Smooth muscle cell (in vitro differentiated cells): Measurements from ENCODE around the gene NTSR1. TPM values are rescaled to one million over a fixed set of nuclear protein-coding genes. Genes with fewer than 3 reads are reported as not detected.

Experiments used
- DNase-seq: peaks from one replicate; lab custom pipeline; 2025; ENCODE audit not compliant: unreplicated experiment; lab: John Stamatoyannopoulos, UW
- H2AFZ ChIP-seq: fragments of 200-600 bp; sonication (generic); 2 replicates; pipeline ENCODE4 v1.6.0; 2016; ENCODE audit warnings: antibody characterized with exemption, low read depth, mild to moderate bottlenecking
- H3F3A ChIP-seq: fragments of 200-600 bp; sonication (generic); 2 replicates; pipeline ENCODE4 v1.6.0; 2017; ENCODE audit warnings: antibody characterized with exemption, low read depth
- H3K27ac ChIP-seq: fragments of 200-600 bp; sonication (generic); 2 replicates; pipeline ENCODE4 v1.5.1; 2016; ENCODE audit warnings: low read depth, mild to moderate bottlenecking
- H3K27me3 ChIP-seq: fragments of 200-600 bp; sonication (generic); 2 replicates; pipeline ENCODE4 v1.6.1; 2016; ENCODE audit warnings: low read depth, mild to moderate bottlenecking
- H3K36me3 ChIP-seq: fragments of 200-600 bp; sonication (generic); 2 replicates; pipeline ENCODE4 v1.5.1; 2016; ENCODE audit warnings: low read depth
- H3K4me1 ChIP-seq: fragments of 200-600 bp; sonication (generic); 2 replicates; pipeline ENCODE4 v1.5.1; 2016; ENCODE audit warnings: low read depth
- H3K4me2 ChIP-seq: fragments of 200-600 bp; sonication (generic); 2 replicates; pipeline ENCODE4 v1.6.0; 2016; ENCODE audit warnings: mild to moderate bottlenecking
- H3K4me3 ChIP-seq: fragments of 200-600 bp; sonication (generic); 2 replicates; pipeline ENCODE4 v1.5.1; 2016; ENCODE audit warnings: mild to moderate bottlenecking
- H3K79me2 ChIP-seq: fragments of 200-600 bp; sonication (generic); 2 replicates; pipeline ENCODE4 v1.6.0; 2016; ENCODE audit warnings: low read depth, mild to moderate bottlenecking
- H3K9ac ChIP-seq: fragments of 200-600 bp; sonication (generic); 2 replicates; pipeline ENCODE4 v1.6.0; 2016; ENCODE audit warnings: low read depth
- H3K9me3 ChIP-seq: fragments of 200-600 bp; sonication (generic); replicated peaks from 2 replicates; pipeline ENCODE4 v1.5.1; 2016; ENCODE audit warnings: low read depth
- H4K20me1 ChIP-seq: fragments of 200-600 bp; sonication (generic); 2 replicates; pipeline ENCODE4 v1.6.0; 2016; ENCODE audit warnings: low read depth
- CTCF ChIP-seq: fragments of 200-600 bp; sonication (generic); IDR thresholded peaks from 2 replicates; pipeline ENCODE4 v1.5.1; 2017; ENCODE audit warnings: borderline replicate concordance, mild to moderate bottlenecking, antibody characterized with exemption; ENCODE audit not compliant: insufficient read depth, poor library complexity, severe bottlenecking
- WGBS: methylation state at CpG from one replicate; pipeline ENCODE4 v1.1.7; 2016; ENCODE audit warnings: low lambda C conversion rate; 5-methylcytosine and 5-hydroxymethylcytosine counted together
- polyA plus RNA-seq: library from polyadenylated mRNA; unstranded; fragments of >200 nt; fragmentation: Nextera tagmentation; extraction: Ambion mirVana; gene quantifications from 2 replicates; pipeline ENCODE4 v1.2.1, GENCODE V29; 2016
- total RNA-seq: library from RNA; depleted of rRNA; stranded (reverse); fragments of >200 nt; gene quantifications from 2 replicates; pipeline ENCODE4 v1.2.3, GENCODE V29; 2014

NTSR1 gene
- total and polyA plus RNA-seq, 2 experiments from 2014 or later: 0.09 TPM; not detected in 1

- H3K4me2 ChIP-seq: no peak overlapping the region
- no peaks in the 10 kb centered on the region for H4K20me1 ChIP-seq
- no peaks in the 10 kb centered on the region for H3K79me2 ChIP-seq
- no peaks in the 10 kb centered on the region for H3K36me3 ChIP-seq
- no peak for TF ChIP-seq CTCF
- H3K27ac ChIP-seq: no peak overlapping the region
- no peak overlapping the region for H3K4me3 ChIP-seq
- H3K27me3 ChIP-seq: no peaks in the 10 kb centered on the region
- H3F3A ChIP-seq: no peaks in the 10 kb centered on the region
- no peak overlapping the region for H3K9ac ChIP-seq
- no peaks in the 10 kb centered on the region for H3K9me3 ChIP-seq
- no peaks in the 10 kb centered on the region for H3K4me1 ChIP-seq
- no peak overlapping the region for H2AFZ ChIP-seq
- DNase-seq: no peak
- 97% methylated on average over 9 of the region's 9 CpGs for WGBS
These were observed 66.6 kb downstream of the NTSR1 start for GRCh38 chr20:62775206-62775605.

GRCh38 chr20:62776035-62776691 is 67.5 kb downstream of the NTSR1 start:
- TF ChIP-seq CTCF: no peak
- H4K20me1 ChIP-seq: no peaks in the 10 kb centered on the region
- H3K4me3 ChIP-seq: no peak overlapping the region
- no peaks in the 10 kb centered on the region for H3K4me1 ChIP-seq
- H3F3A ChIP-seq: no peaks in the 10 kb centered on the region
- H3K79me2 ChIP-seq: no peaks in the 10 kb centered on the region
- H3K27ac ChIP-seq: no peak overlapping the region
- no peak overlapping the region for H3K4me2 ChIP-seq
- H3K36me3 ChIP-seq: no peaks in the 10 kb centered on the region
- no peaks in the 10 kb centered on the region for H3K9me3 ChIP-seq
- H3K9ac ChIP-seq: no peak overlapping the region
- 94% methylated on average over 24 of the region's 24 CpGs for WGBS
- no peaks in the 10 kb centered on the region for H3K27me3 ChIP-seq
- H2AFZ ChIP-seq: no peak overlapping the region
- DNase-seq: no peak

GRCh38 chr20:62776692-62777527 is 68.3 kb downstream of the NTSR1 start:
- H3K4me3 ChIP-seq: no peak overlapping the region
- H3F3A ChIP-seq: no peaks in the 10 kb centered on the region
- H3K9me3 ChIP-seq: no peaks in the 10 kb centered on the region
- H3K27me3 ChIP-seq: no peaks in the 10 kb centered on the region
- H3K27ac ChIP-seq: no peak overlapping the region
- H3K4me2 ChIP-seq: no peak overlapping the region
- H3K79me2 ChIP-seq: no peaks in the 10 kb centered on the region
- no peaks in the 10 kb centered on the region for H3K4me1 ChIP-seq
- WGBS: 93% methylated on average over 8 of the region's 14 CpGs
- H2AFZ ChIP-seq: no peak overlapping the region
- no peak for DNase-seq
- no peak overlapping the region for H3K9ac ChIP-seq
- no peaks in the 10 kb centered on the region for H4K20me1 ChIP-seq
- no peak for TF ChIP-seq CTCF
- no peaks in the 10 kb centered on the region for H3K36me3 ChIP-seq
